22Rv1 (cell line): ENCODE data around the gene TGIF1.

Experiments used
- H3K27ac ChIP-seq: fragments of 450-650 bp; 2 replicates; pipeline ENCODE4 v1.5.1; 2017
- ZFX ChIP-seq: fragments of 450-650 bp; IDR thresholded peaks from 2 replicates; pipeline ENCODE4 v1.6.1; 2017; ENCODE audit warnings: antibody characterized with exemption, borderline replicate concordance
- TF ChIP-seq, protein P1 (sequence below): fragments of 450-650 bp; IDR thresholded peaks from 2 replicates; pipeline ENCODE4 v1.5.1; 2017; ENCODE audit warnings: mild to moderate bottlenecking

Gene TGIF1

DNA sequence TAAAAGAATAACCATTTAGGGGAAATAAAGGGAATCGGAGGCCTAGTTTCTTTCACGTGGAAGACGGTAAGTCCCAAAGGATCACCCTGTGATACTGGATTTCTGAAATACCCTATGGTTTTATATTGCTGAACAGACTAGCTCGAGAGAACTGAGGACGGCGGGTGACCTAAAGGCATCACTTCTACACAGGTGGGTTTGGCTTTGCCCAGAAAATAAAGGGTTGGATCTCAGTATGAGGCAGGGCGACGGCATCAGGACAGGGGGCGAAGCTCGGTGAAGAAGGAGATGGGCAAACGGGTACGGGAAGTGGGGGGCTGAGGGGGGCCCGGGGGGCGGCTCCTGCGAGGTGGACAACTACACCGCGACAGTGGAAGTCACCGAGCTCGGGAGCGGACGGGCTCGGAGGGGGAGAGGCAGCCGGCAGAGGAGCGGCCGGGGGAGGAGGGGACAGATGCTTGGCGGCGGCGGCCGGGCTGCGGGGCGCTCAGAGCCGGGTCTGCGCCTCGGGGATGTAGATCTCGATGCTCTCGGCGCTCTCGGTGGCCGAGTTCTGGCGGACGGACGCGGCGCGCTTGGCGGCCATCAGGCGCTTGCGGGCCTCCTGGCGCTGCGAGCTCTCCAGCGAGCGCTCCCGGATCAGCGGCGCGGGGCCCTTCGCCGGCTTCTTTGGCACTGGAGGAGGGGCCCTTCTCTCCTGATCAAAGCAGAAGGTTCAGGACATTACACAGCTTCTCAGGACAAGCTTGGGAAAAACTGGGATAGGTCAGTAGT lies 48.9 kb downstream of the TGIF1 start:
- no peak for TF ChIP-seq ZFX
- TF ChIP-seq, protein P1, sequence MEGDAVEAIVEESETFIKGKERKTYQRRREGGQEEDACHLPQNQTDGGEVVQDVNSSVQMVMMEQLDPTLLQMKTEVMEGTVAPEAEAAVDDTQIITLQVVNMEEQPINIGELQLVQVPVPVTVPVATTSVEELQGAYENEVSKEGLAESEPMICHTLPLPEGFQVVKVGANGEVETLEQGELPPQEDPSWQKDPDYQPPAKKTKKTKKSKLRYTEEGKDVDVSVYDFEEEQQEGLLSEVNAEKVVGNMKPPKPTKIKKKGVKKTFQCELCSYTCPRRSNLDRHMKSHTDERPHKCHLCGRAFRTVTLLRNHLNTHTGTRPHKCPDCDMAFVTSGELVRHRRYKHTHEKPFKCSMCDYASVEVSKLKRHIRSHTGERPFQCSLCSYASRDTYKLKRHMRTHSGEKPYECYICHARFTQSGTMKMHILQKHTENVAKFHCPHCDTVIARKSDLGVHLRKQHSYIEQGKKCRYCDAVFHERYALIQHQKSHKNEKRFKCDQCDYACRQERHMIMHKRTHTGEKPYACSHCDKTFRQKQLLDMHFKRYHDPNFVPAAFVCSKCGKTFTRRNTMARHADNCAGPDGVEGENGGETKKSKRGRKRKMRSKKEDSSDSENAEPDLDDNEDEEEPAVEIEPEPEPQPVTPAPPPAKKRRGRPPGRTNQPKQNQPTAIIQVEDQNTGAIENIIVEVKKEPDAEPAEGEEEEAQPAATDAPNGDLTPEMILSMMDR = no peak
- H3K27ac ChIP-seq = no peak overlapping the region

DNA sequence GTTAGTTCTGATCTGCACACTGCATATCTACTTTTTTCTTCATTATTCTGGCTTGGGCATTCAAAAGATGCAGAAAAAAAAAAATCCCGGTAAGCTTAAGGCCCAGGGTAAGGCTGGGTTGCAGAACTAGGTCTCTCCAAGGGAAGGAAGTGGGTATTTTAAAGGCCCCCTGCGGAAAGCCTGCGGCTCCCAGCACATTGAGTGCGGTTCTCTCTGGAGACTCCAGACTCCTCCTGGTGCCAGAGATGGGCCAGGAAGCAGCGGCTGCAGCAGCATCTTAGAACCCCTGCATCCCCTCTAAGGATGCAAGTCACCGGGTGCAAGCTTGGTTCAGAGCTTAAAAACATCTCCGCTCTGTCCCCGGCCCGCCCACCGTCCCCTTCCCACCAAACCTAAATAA lies 49.5 kb downstream of the TGIF1 start:
- TF ChIP-seq, protein P1 = no peak
- no peak for TF ChIP-seq ZFX
- H3K27ac ChIP-seq = no peak overlapping the region

DNA sequence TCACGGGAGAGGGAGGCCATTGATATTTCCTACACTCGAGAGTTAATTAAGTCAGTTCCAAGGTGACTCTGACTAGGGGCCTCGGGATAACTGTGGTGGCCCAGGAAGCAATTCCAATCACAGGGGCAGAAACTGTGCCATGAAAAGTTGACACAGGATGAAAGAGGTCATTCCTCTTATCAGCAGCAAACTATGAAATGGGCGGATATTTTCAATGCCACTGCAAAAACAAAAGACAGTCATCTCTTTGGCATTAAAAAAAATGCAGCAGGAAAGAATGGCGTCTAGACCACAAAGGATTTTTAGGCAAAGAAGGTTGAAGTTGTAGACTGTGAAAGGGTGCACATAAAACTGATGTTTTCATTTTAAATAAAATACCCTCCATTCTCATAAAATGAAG lies 50.0 kb downstream of the TGIF1 start:
- TF ChIP-seq, protein P1 = no peak
- no peak for TF ChIP-seq ZFX
- no peak overlapping the region for H3K27ac ChIP-seq

DNA sequence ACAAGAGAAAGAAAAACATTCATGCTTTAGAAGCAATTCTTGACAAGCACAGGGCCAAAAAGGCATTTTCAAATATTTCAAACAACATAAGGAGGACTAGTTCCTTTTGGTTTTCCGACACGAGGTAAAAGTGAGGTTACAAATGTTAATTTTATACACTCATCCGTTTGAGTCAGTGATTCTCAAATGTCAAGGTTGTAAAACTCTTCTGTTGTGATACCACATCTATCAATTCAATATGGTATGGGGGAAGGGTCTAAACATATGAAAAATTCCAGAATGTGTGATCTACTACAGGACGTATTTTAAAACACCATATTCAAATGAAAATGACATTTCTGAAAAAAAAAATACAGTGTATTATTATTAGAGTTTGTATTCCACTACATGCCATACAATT lies 52.7 kb downstream of the TGIF1 start:
- TF ChIP-seq, protein P1 = no peak
- no peak for TF ChIP-seq ZFX

DNA sequence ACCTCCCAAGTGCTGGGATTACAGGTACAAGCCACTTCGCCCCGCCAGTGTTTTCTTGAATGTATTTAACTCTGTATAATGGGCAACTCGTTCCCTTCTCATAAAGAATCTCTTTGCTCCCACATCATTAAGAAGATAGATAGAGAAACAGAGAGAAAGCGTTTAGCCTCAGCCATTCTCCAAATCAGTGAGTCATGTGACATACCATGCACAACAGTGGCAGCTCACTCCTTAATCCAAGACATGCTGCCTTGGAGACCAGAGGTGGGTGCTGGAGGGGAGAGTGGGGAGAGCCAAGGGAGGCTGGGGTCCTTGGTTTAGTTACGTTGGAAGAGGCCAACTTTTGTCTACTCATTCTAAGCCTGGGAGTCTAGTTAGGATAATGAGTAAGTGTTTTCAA lies 54.7 kb downstream of the TGIF1 start:
- no peak overlapping the region for H3K27ac ChIP-seq
- no peak for TF ChIP-seq ZFX
- TF ChIP-seq, protein P1 = no peak

More for the DNA sequence above, 52.7 kb downstream of the TGIF1 start:
- H3K27ac ChIP-seq = no peak overlapping the region

DNA sequence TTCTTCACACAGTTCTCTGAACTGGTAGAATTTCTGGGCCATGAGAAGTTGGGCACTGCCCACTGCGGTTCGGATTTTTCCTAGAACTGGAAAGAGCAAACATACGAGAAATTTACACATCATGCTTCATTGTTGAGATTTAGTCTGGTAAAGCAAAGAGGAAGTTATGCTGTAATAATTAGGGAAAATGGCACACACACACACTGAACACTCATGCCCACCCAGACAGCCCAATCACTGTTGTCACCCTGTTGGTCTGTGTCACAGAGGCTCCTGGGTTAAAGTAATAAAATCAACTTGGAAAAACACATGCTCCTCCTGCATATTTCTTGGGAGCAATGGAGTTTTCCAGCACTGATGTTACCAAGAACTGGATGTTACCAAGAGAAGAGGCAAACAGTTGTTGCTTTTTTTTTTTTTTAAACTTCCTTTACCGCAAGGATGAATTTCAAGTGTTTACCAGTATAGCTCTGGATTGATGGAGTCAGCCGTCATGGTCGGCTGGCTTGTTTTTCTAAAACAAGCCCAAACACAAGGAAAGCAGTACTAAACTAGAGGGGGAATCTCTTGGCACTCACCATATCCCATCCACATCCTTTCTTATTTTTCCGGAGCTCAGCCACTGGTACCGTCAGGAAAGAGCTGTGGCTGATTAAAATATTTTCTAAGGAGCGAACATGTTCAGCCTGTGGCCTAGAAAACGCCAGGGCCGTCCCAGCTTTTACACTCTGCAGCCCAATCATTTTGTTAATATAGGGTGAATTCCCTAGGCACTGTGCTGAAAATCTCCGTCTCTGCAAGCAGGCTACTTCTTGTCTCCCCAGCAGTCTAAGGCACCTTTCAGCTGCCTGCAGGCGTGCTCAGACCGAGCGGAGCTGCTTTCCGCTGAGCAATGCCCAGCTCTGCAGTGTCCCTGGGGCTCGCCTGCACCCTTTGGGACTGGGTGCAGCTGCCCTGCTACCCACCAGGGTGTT lies 58.9 kb downstream of the TGIF1 start:
- TF ChIP-seq, protein P1 = no peak
- no peak for TF ChIP-seq ZFX
- H3K27ac ChIP-seq = no peak overlapping the region
